Measurements from ENCODE around the gene SP6.

DNA sequence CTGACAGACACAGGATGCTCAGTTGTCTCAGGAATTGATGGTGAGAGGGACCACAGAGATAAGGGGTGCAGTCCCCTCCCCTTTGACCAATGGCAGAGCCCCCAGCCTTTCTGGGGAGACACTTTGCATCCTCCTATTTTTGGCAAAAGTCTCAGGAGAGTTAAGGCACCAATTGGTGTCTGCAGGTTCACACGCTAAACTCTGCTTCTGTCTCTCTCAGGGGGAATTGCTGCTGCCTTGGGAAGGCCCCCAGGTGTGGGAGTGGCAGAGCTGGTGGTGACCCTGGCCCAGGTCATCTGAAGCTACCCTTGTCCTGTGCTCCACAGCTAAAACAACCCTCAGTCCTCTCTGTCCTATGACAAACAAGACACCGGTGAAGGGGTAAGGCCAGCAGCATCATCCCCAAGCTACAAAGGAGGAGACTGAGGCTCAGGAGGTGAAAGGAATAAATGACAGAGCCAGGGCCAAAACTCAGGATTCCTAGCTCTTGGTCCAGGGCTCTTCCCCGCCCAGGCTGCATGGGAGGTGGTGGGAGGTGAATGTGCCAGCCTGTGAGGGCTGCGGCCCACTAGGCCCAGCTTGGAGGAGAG lies 49.7 kb downstream of the SP6 start:
- TF ChIP-seq ZNF274 (IDR thresholded peaks at IDR 0.05; ENCODE audit: low read depth, low read length) (no peak), YY1 (IDR thresholded peaks at IDR 0.05; ENCODE audit: insufficient read depth, insufficient read length) (no peak), SUZ12 (IDR thresholded peaks at IDR 0.05; ENCODE audit: extremely low read depth, insufficient read depth, insufficient read length) (no peak)

Measured in NT2/D1 (cell line).